Measurements from ENCODE around the gene SLC25A21. TPM values are rescaled to one million over a fixed set of nuclear protein-coding genes. Genes with fewer than 3 reads are reported as not detected.

SLC25A21 gene
- total and polyA plus RNA-seq, 7 donors: 0.07 to 0.37 (median 0.18) TPM; not detected in 1

DNA sequence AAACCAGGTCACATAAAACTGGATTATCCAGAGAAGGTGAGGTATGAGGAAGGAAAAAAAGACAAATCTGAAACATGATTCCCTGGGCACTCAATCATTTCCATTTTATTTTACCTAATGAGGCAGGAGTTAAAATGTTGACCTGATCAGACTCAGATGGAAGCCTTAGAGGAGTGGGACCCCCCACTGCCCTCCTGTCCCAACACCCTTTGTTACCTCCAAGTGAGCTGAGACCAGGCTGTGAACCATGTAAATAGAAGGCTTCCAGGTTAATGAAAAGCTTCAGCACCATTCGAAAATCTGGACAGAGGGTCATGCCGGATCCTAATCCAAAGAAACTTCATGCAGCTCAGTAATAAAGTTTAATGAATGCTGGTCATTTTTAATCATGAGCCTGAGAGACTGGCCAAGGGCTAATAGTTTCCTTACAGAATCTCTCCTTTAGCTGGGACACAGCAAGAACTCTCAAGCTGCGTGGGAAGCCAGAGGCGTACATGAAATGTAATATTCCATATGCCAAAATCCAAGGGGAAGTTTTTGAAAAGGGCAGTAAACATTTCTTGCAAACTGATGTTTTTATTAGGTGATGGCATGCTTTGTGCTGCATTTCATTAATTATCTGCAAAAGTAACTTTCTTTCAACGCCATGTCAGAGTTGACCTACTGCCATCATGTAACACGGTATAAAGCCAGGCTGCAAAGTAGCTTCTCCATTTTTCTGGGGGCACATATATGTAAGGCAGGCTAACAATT, 327.8 kb downstream of the SLC25A21 start:
- H3K9me3 ChIP-seq: no peaks in the 10 kb centered on the region
- H3K4me1 ChIP-seq: no peaks in the 10 kb centered on the region
- no peak overlapping the region for H3K27ac ChIP-seq
- no peaks in the 10 kb centered on the region for H3K36me3 ChIP-seq (ENCODE audit: insufficient read depth in 1 of 2, low read depth in 1 of 2)
- DNase-seq (no peak), ATAC-seq (no peak)
- intact Hi-C loops (cut with DNase I): no loop called here
- no peaks in the 10 kb centered on the region for H3K27me3 ChIP-seq (ENCODE audit: insufficient read depth in 3 of 3, low read length in 2 of 3)
- TF ChIP-seq, protein P1, sequence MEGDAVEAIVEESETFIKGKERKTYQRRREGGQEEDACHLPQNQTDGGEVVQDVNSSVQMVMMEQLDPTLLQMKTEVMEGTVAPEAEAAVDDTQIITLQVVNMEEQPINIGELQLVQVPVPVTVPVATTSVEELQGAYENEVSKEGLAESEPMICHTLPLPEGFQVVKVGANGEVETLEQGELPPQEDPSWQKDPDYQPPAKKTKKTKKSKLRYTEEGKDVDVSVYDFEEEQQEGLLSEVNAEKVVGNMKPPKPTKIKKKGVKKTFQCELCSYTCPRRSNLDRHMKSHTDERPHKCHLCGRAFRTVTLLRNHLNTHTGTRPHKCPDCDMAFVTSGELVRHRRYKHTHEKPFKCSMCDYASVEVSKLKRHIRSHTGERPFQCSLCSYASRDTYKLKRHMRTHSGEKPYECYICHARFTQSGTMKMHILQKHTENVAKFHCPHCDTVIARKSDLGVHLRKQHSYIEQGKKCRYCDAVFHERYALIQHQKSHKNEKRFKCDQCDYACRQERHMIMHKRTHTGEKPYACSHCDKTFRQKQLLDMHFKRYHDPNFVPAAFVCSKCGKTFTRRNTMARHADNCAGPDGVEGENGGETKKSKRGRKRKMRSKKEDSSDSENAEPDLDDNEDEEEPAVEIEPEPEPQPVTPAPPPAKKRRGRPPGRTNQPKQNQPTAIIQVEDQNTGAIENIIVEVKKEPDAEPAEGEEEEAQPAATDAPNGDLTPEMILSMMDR (IDR thresholded peaks at IDR 0.05): no peak
- 51 to 66% (median 56%) methylated on average over 6 of the region's 6 CpGs for WGBS, 3 donors
- no peak overlapping the region for H3K4me3 ChIP-seq

DNA sequence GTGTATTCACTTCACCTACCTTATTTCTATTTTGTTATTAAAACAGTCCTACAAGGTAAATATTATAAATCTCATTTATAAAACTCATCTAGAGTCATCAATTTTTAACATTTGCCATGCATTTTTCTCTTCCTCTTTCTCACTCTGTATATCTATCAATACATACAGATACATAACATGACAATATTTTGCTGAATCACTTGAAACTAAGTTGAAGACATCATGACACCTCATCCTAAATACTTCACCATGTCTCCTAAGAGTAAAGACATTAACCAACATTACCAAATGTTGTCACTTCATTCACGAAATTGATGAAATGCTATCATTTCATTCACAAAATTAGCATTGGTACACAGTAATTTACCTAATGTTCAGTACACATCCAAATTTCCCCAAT, 329.0 kb downstream of the SLC25A21 start:
- H3K27ac ChIP-seq: no peak overlapping the region
- no peak for DNase-seq
- H3K27me3 ChIP-seq (ENCODE audit: insufficient read depth in 3 of 3, low read length in 2 of 3): no peaks in the 10 kb centered on the region
- H3K4me1 ChIP-seq: no peaks in the 10 kb centered on the region
- intact Hi-C loops (cut with DNase I): no loop called here
- no peaks in the 10 kb centered on the region for H3K9me3 ChIP-seq
- no peak overlapping the region for H3K4me3 ChIP-seq
- WGBS, 3 donors: 80 to 86% (median 83%) methylated on average over 1 of the region's 1 CpG
- H3K36me3 ChIP-seq (ENCODE audit: insufficient read depth in 1 of 2, low read depth in 1 of 2): no peaks in the 10 kb centered on the region
- no peak for ATAC-seq
- TF ChIP-seq, protein P1 (IDR thresholded peaks at IDR 0.05): no peak

- H3K9me3 ChIP-seq: no peaks in the 10 kb centered on the region
- intact Hi-C loops (cut with DNase I): no loop called here
- no peaks in the 10 kb centered on the region for H3K27me3 ChIP-seq (ENCODE audit: insufficient read depth in 3 of 3, low read length in 2 of 3)
- no peak overlapping the region for H3K4me3 ChIP-seq
- H3K4me1 ChIP-seq: no peaks in the 10 kb centered on the region
- no peak overlapping the region for H3K27ac ChIP-seq
- no peak for ATAC-seq
- TF ChIP-seq, protein P1 (IDR thresholded peaks at IDR 0.05): no peak
- no peaks in the 10 kb centered on the region for H3K36me3 ChIP-seq (ENCODE audit: insufficient read depth in 1 of 2, low read depth in 1 of 2)
- no peak for DNase-seq
- WGBS, 3 donors: 17 to 22% (median 17%) methylated on average over 2 of the region's 2 CpGs
Measured at GRCh38 chr14:36835128-36835527, 337.3 kb downstream of the SLC25A21 start.

- no peak for ATAC-seq
- no peaks in the 10 kb centered on the region for H3K36me3 ChIP-seq (ENCODE audit: insufficient read depth in 1 of 2, low read depth in 1 of 2)
- no peaks in the 10 kb centered on the region for H3K27me3 ChIP-seq (ENCODE audit: insufficient read depth in 3 of 3, low read length in 2 of 3)
- H3K4me1 ChIP-seq: no peaks in the 10 kb centered on the region
- 74 to 82% (median 76%) methylated on average over 2 of the region's 2 CpGs for WGBS, 3 donors
- TF ChIP-seq, protein P1 (IDR thresholded peaks at IDR 0.05): no peak
- H3K27ac ChIP-seq: no peak overlapping the region
- no peak overlapping the region for H3K4me3 ChIP-seq
- H3K9me3 ChIP-seq: no peaks in the 10 kb centered on the region
- intact Hi-C loops (cut with DNase I): no loop called here
- no peak for DNase-seq
Measured at GRCh38 chr14:36834293-36834692, 338.1 kb downstream of the SLC25A21 start.

DNA sequence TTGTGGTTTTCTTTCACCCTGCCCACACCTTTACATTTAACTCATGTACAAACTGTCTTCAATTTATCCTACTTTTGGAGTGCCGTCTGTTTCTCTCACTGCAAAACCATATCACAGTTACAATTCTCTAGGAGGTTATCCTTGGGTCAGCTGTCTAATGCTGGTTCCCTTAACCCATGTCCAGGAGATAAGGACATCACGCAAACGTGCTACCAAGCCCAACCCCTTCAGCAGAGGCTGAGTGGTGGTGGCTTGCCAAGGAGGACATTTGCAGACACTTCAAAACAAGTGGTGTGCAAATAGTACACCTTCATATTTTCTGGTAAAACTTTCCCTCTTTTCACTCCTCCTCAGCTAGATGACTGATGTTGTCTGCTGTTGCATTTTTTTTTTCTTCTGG, 342.9 kb downstream of the SLC25A21 start:
- no peaks in the 10 kb centered on the region for H3K9me3 ChIP-seq

More for the DNA sequence above, 342.9 kb downstream of the SLC25A21 start:
- no peak overlapping the region for H3K4me3 ChIP-seq
- 64 to 80% (median 68%) methylated on average over 3 of the region's 3 CpGs for WGBS, 3 donors
- H3K4me1 ChIP-seq: no peaks in the 10 kb centered on the region
- no peaks in the 10 kb centered on the region for H3K27me3 ChIP-seq (ENCODE audit: insufficient read depth in 3 of 3, low read length in 2 of 3)
- intact Hi-C loops (cut with DNase I): no loop called here
- no peaks in the 10 kb centered on the region for H3K36me3 ChIP-seq (ENCODE audit: insufficient read depth in 1 of 2, low read depth in 1 of 2)
- ATAC-seq (no peak), DNase-seq (no peak)
- TF ChIP-seq, protein P1 (IDR thresholded peaks at IDR 0.05): no peak
- H3K27ac ChIP-seq: no peak overlapping the region

Measured in psoas muscle (tissue), 8 donors.